HG03457 (cell line): ENCODE data around the gene FER.

ENCODE experiments used
- ATAC-seq: cut with Tn5 transposase; IDR thresholded peaks from one replicate; pipeline ENCODE4 v1.9.1; 2021; ENCODE audit warnings: moderate number of reproducible peaks; ENCODE audit not compliant: unreplicated experiment

Gene FER

GRCh38 chr5:109225716-109226625 is 478.3 kb downstream of the FER start:
- ATAC-seq: no peak

GRCh38 chr5:109230369-109230768 is 482.7 kb downstream of the FER start:
- ATAC-seq: no peak

GRCh38 chr5:109231331-109231730 is 483.6 kb downstream of the FER start:
- ATAC-seq: no peak

GRCh38 chr5:109234381-109234780 is 486.7 kb downstream of the FER start:
- no peak for ATAC-seq

- no peak for ATAC-seq
Observed at GRCh38 chr5:109239456-109239855, 491.8 kb downstream of the FER start.

- no peak for ATAC-seq
Observed at GRCh38 chr5:109242518-109242917, 494.8 kb downstream of the FER start.

GRCh38 chr5:109246395-109246794 is 498.7 kb downstream of the FER start:
- no peak for ATAC-seq
